Measurements from ENCODE around the gene CCR9. TPM values are rescaled to one million over a fixed set of nuclear protein-coding genes. Genes with fewer than 3 reads are reported as not detected.

Gene CCR9
- total RNA-seq, 1 donor from 2014 or later, result not detected

GRCh38 chr3:45874677-45875346 is 11.5 kb upstream of the CCR9 start:
- no peaks in the 10 kb centered on the region for H3F3A ChIP-seq (ENCODE audit: low read depth)
- Mint-ChIP-seq H3K4me1 (no peaks in the 10 kb centered on the region), H3K9me3 (no peaks in the 10 kb centered on the region), H3K36me3 (no peaks in the 10 kb centered on the region), H3K27ac (no peak overlapping the region), H3K27me3 (ENCODE audit: insufficient read depth, low read depth) (no peaks in the 10 kb centered on the region), H3K4me3 (no peak overlapping the region)
- no peak overlapping the region for H3K4me2 ChIP-seq
- H4K20me1 ChIP-seq (ENCODE audit: low read depth), result no peaks in the 10 kb centered on the region
- no peaks in the 10 kb centered on the region for H3K9me3 ChIP-seq (ENCODE audit: low read depth)
- no peaks in the 10 kb centered on the region for H3K79me2 ChIP-seq (ENCODE audit: low read depth)
- H2AFZ ChIP-seq (replicated peaks), result no peak overlapping the region
- no peaks in the 10 kb centered on the region for H3K27me3 ChIP-seq
- DNase-seq (ENCODE audit: low spot score), result no peak
- no peak overlapping the region for H3K9ac ChIP-seq
- H3K36me3 ChIP-seq, result no peaks in the 10 kb centered on the region
- TF ChIP-seq EZH2 (IDR thresholded peaks at IDR 0.05), result no peak
- TF ChIP-seq EZH2phosphoT487 (IDR thresholded peaks at IDR 0.05), result no peak
- TF ChIP-seq CTCF (IDR thresholded peaks at IDR 0.05), result no peak
- no peak overlapping the region for H3K27ac ChIP-seq
- H3K4me3 ChIP-seq, result no peak overlapping the region
- H3K4me1 ChIP-seq, result no peaks in the 10 kb centered on the region

GRCh38 chr3:45878124-45878523 is 8.2 kb upstream of the CCR9 start:
- TF ChIP-seq CTCF (IDR thresholded peaks at IDR 0.05) (no peak), EZH2 (IDR thresholded peaks at IDR 0.05) (no peak), EZH2phosphoT487 (IDR thresholded peaks at IDR 0.05) (no peak)
- H3K9me3 Mint-ChIP-seq, result no peaks in the 10 kb centered on the region
- DNase-seq (ENCODE audit: low spot score), result no peak

GRCh38 chr3:45880725-45881077 is 5.6 kb upstream of the CCR9 start:
- Histone ChIP-seq H2AFZ (replicated peaks) (no peak overlapping the region), H4K20me1 (ENCODE audit: low read depth) (no peaks in the 10 kb centered on the region), H3K27ac (no peak overlapping the region), H3K36me3 (no peaks in the 10 kb centered on the region), H3K27me3 (no peaks in the 10 kb centered on the region), H3K4me3 (no peak overlapping the region), H3K4me1 (no peaks in the 10 kb centered on the region), H3K9ac (no peak overlapping the region), H3F3A (ENCODE audit: low read depth) (no peaks in the 10 kb centered on the region), H3K4me2 (no peak overlapping the region), H3K9me3 (ENCODE audit: low read depth) (no peaks in the 10 kb centered on the region), H3K79me2 (ENCODE audit: low read depth) (no peaks in the 10 kb centered on the region)
- Mint-ChIP-seq H3K36me3 (no peaks in the 10 kb centered on the region), H3K4me1 (peaks cover 4% of the 10 kb centered on the region), H3K4me3 (no peak overlapping the region), H3K27ac (no peak overlapping the region), H3K9me3 (no peaks in the 10 kb centered on the region), H3K27me3 (ENCODE audit: insufficient read depth, low read depth) (no peaks in the 10 kb centered on the region)
- no peak for DNase-seq (ENCODE audit: low spot score)
- TF ChIP-seq CTCF (IDR thresholded peaks at IDR 0.05) (no peak), EZH2 (IDR thresholded peaks at IDR 0.05) (no peak), EZH2phosphoT487 (IDR thresholded peaks at IDR 0.05) (no peak)

More at GRCh38 chr3:45878124-45878523, 8.2 kb upstream of the CCR9 start:
- H3K79me2 ChIP-seq (ENCODE audit: low read depth), result no peaks in the 10 kb centered on the region
- no peak overlapping the region for H3K9ac ChIP-seq
- H3K27me3 ChIP-seq, result no peaks in the 10 kb centered on the region
- H4K20me1 ChIP-seq (ENCODE audit: low read depth), result no peaks in the 10 kb centered on the region
- H3K27ac ChIP-seq, result no peak overlapping the region
- H3K9me3 ChIP-seq (ENCODE audit: low read depth), result no peaks in the 10 kb centered on the region
- H3F3A ChIP-seq (ENCODE audit: low read depth), result no peaks in the 10 kb centered on the region
- Mint-ChIP-seq H3K4me1 (no peaks in the 10 kb centered on the region), H3K4me3 (no peak overlapping the region), H3K27me3 (ENCODE audit: insufficient read depth, low read depth) (no peaks in the 10 kb centered on the region), H3K36me3 (no peaks in the 10 kb centered on the region), H3K27ac (no peak overlapping the region)
- H3K36me3 ChIP-seq, result no peaks in the 10 kb centered on the region
- H3K4me3 ChIP-seq, result no peak overlapping the region
- H2AFZ ChIP-seq (replicated peaks), result no peak overlapping the region
- H3K4me2 ChIP-seq, result no peak overlapping the region
- H3K4me1 ChIP-seq, result no peaks in the 10 kb centered on the region
